ENCODE measurements around the gene CCDC24.

Gene CCDC24

DNA sequence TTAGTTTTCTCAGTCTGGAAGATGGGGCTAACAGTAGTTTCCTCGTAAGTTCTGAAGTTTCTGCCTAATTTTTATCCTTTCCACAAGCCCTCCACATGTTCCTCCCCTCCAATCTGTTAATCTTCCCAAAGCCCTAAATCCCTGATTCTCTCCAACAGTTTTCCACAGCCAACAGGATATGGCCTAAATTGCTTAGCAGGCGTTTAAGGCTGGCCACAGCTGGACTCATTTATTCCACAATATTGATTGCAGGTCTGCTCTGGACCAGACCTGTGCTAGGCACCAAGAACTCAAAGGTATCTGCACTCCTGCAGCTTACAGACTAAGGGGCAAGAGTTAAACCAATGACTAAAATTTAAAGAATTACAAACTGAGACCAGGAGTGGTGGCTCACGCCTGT lies 35.9 kb downstream of the CCDC24 start:
- no peak for DNase-seq

- DNase-seq: no peak
Measured at GRCh38 chr1:44029260-44029910, 38.0 kb downstream of the CCDC24 start.

DNA sequence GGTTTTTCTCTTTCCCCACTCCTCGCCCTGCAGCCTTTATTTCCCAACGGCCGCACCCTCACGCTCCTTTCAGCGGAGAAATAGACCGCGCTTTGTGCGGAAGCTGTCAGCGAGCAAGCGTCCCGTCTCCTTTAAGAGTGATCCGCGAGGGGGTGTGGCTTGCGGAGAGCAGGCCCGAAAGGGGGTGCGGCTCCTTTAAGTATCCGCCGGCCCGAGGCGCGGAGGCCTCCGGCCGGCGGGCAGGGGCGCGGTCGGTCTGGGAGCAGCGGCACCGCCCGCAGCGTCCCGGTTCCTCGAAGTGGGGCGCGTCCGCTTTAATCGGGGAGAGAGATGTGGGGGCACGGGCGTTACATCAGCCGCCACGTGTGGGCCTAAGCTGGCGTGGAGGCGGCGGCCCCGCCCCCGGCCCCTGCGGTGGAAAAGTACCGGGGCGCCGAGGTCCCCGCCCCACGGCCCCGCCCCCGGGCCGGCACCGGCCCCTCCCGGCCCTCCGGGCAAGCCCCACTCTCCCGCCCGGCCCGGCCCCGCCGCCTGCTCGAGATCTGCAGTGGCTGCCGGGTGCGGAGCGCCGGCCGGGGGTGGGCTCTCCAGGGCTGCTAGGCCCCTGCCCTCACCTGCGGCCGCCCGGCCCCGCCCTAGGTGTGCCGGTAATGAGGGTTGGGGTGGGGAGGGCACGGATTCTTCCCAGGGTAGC lies 38.7 kb downstream of the CCDC24 start:
- DNase-seq: peak; percentile 77

DNA sequence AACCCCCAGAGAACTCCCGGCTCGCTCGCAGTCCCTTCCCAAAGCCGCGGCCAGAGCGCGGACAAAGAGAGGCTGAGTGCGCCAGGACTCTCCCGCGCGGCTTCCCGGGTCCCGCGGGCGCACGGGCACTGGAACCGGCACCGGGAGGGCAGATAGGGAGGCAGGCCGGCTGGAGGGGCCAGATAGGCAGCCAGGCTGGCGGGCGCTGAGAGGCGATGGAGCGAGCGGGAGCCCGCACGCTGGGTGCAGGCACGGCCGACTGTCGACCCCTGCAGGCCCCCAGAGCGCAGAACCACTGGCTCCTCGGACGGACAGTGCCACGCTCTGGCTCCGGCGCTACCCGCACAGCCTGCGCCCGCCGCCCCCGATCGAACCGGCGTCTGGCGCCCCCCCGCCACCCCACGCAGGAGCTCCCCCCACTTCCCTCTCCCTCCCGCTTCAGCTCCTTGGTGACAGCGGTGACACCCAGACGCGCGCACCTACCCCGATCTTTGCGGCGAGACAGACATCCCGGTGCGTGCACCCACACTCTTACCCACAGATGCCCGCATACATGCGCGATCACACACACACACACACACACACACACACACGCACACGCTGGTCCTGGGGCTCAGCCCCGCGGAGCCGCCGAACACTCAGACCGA lies 39.3 kb downstream of the CCDC24 start:
- peak; percentile 41 for DNase-seq

- DNase-seq: peak; percentile 36
Measured at GRCh38 chr1:44031252-44032169, 40.1 kb downstream of the CCDC24 start, which contains the start of gene SLC6A9. Gene SLC6A9, minus strand, starts transcription at chr1:44031462. Its CDS starts 7,185 bp downstream, at chr1:44024277.

GRCh38 chr1:44032170-44032790 lies 40.9 kb downstream of the CCDC24 start:
- DNase-seq: no peak

DNA sequence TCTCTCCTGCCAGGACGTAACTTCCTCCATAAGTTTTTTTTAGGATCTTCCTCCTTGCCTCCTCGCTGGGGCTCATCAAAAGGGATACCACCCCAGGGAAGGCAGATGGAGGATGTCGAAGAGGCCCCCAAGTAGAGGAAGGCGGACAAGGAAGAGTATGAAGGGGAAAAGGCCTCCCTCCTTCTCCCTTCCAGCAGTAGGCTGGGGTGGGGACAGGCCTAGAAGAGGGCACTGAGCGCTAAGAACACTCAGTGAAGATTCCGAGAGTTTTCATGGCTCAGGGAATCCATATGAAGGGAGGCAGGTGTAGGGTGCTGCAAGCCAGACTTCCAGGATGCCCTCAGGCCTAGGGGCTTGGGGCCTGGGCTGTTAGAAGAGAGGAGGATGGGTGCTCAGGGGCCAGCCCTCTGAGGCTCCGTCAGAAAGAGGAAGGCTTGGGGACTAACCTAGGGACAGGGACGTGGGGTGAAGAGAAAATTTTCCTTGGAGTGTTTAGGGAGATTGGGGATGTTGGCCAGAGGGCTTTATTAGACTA lies 41.7 kb downstream of the CCDC24 start:
- DNase-seq: no peak

DNA sequence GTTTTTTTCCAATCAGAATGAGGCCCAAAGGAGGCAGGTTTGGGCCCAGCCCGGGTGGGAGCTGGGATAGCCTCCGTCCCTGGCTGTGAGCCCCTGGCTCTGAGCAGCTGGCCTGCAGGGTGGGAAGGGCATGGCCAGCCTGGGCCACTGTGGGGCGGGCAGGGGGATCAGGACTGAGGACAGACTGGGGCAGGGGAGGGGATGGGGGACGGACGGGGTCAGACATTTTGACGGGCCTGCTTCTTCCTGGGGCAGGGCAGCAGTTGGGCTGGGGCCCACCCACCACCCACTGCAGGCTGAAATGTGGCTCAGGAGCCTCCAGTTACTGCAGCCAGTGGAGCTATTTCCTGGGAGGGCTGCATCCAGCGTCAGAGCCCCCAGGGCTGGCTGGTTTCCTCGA lies 42.4 kb downstream of the CCDC24 start:
- DNase-seq: no peak

GRCh38 chr1:44034423-44034822 lies 43.0 kb downstream of the CCDC24 start:
- no peak for DNase-seq

GRCh38 chr1:44034976-44035716 lies 43.7 kb downstream of the CCDC24 start:
- no peak for DNase-seq

DNA sequence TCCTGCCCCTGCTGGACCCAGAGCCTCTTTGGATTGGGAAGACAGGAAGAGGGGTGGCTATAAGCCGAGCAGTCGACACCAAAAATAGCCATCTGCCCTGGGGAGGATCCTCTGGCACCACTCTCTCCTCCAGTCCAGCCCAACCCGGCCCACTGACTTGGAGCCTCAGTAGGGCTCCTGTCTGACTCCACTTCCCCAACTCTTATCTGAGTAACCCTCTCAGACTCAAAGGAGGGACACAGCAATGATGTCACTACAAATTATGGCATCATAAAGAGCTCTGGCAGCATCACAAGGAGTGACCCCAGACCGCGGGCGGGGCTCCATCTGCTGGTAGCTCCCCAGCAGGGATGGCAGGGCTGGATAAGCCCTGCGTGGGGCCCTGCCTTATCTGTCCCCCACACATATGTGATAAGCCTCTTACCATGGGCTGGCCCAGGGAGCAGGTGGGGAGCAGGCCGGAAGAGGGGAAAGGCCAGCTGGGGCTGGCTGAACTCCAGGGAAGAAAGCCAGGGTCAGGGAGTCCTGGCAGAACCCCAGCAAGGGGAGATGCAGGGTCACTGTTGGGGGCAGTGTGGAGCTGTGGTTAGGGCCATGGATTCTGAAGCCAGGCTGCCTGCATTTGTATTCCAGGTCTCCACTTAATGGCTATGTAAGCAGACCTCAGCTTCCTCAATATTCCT lies 44.5 kb downstream of the CCDC24 start:
- DNase-seq: no peak

DNA sequence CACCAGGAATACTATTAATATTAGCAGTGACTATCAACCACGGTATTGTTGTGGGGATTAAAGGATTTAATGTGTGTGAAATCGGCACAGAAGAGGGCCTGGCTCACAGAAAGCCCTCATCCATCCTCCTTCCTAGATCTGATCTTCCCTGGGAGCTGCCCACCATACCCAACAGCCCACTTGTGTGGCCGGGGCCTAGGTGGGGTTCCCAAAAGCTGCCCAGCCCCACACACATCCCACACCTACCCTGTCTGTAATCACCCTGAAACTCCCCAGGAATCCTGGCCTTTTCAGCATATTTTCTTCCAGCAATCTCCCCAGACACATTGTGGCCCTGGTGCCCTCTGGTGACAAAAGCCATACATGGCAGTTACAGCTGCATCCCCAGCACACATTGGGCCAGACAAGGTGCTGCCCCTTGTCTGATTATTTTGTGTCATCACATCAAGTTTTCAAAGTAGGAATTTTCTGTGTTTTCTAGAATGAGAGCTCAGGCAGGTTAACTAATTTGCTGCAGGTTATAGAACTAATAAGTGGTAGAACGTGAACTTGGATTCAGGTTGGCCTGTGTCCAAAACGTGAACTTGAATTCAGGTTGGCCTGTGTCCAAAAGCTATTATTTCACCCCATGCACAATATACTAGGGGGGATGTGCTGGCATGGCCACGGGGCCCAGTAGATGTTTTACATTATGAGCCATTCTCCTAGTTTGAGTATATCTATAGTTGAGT lies 45.2 kb downstream of the CCDC24 start:
- peak; percentile 64 for DNase-seq

DNA sequence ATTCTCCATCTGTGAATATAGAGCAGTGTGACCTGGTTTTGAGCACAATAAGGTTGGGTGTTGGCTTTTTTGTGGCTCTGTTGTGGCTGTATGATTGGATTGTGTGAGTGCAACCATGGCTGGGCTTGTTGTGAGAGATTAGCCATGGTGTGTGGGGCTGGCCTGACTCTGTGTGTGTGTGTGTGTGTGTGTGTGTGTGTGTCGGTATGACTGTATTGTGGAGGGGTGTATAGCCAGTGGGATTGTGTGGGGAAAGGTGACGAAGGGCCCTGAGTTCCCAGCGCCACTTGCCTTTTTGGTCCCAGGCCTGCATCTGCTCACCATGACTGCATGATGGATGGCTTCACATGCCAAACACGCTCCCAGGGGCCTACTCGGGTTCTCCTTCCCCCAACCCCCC lies 45.8 kb downstream of the CCDC24 start:
- DNase-seq: no peak

DNA sequence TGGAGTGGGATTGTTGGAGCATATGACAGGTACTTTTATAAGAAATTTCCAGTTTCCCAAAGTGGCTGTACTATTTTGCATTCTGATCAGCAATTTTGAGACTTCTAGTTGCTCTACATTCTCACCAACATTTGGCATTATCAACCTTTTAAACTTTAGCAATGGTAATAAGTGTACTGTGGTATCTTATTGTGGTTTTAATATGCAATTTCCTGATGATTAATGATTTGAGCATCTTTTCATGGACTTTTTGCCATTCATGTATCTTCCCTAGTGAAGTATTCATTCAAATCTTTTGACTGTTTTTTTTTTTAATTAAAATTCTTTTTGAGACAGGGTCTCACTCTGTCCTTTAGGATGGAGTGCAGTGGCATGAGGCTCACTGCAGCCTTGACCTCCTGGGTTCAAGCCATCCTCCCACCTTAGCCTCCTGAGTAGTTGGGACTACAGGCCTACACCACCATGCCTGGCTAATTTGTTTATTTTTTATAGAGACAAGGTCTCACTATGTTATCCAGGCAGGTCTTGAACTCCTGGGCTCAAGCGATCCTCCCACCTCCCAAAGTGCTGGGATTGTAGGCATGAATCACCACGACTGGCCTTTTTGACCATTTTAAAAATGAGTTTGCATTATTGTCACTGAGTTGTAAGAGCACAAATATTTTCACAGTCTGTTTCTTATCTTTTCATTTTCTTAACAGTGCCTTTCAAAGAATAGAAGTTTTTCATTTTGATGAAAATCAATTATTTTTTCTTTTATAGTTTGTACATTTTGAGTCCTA lies 47.7 kb downstream of the CCDC24 start:
- DNase-seq: no peak

DNA sequence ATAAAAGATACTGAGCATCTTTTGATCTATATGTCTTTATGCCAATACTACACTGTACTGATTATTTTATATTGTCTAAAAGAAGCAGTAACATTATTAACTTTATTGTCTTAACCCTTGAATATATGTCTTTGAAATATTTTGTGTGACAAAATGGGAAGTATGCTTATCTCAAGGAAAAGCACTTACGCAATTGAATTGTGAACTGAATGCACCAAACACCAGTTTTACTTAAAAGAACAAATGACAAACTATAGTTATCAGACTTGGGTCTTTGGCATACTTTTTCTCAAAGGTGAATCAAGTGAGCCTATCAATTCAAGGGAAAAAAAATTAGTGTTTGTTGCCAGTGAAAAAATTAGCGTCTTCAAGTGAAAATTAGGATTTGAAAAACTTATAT lies 49.0 kb downstream of the CCDC24 start:
- no peak for DNase-seq

DNA sequence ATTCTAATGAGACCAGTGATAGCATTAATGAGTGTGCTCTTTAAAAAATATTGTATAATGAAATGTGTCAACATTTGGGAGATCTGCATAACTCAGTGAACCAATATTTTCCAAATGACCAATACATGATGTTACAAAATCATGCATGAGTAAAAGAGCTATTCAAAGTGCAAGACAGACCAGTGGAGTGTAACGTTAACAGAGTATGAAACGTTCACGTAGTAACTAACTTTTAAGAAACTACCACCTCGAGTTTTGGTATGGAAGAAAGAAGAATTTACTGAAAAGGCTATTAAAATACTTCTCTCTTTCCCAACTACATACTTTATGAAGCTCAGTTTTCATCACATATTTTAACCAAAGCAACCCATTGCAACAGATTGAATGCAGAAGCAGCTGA lies 49.4 kb downstream of the CCDC24 start:
- no peak for DNase-seq

GRCh38 chr1:44043176-44044070 lies 52.0 kb downstream of the CCDC24 start:
- DNase-seq: no peak

DNA sequence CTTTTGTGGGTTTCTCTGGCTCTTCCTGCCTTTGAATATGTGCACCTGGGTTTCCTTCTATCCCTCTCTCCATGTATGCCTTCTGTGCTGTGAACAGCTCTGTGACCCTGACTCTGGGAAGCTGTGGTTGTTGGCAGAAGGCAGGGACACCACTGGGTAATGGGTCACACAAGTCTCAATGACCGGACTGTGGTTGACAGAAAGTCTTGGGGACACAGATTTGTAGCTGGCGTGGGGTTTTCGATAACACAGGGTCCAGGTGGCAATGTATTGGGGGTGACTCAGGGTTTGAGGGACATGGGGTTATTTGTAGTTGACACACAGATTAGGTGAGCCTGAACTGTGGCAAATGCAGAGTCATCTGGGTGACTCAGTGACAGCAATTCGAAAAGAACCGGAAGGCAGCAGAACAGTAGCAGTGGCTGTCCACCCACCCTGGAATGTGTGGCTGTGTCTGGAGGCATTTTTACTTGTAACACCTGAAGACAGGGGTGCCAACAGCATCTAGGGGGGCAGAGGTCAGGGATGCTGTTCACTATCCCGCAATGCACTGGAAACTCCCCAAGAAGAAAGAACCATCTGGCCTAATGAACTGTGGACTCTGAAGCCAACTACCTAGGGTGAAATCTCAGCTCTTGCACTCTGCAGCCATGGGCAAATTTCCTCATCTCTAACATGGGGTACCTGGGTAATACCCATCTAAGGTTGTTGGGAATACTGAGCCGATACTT lies 52.8 kb downstream of the CCDC24 start:
- no peak for DNase-seq

Data from activated T-cell treated with anti-CD3 and anti-CD28 coated beads for 4 hours (primary cell).